Coronary artery (tissue), 2 donors: ENCODE data around the gene PCDH1.

Source experiments
- DNase-seq: peaks from one replicate; pipeline ENCODE4 v3.0.0-alpha.2; 2017; ENCODE audit warnings: low spot score
- H3K27ac ChIP-seq, 2 donors: fragments of 200-600 bp; sonication (generic); one replicate each; pipeline ENCODE4 v1.5.1; 2016 to 2019
- H3K4me3 ChIP-seq: fragments of 200-600 bp; sonication (generic); 2 replicates; pipeline ENCODE4 v1.5.1; 2016; ENCODE audit warnings: mild to moderate bottlenecking, moderate library complexity
- CTCF ChIP-seq: fragments of 200-600 bp; sonication (generic); IDR thresholded peaks from one replicate; pipeline ENCODE4 v1.5.1; 2019; ENCODE audit warnings: antibody characterized with exemption

PCDH1 gene

DNA sequence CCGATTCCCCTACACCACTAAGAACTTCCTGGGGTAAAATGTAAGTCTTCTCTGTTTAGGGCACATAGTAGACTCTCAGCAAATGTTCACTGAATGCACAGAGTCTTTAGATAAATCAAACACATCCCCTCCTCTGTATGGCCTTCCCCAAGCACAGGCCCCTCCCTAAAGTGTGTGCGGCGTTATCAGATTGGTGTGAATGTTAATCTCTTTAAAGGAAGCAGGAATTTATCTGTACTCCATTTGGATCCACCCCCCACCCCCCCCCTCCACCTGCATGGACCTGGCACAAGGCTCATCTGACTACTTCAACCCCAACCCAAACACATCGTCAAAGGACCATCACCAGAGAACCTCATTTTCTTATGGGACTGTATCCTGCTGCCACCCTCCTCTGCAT, 6.3 kb downstream of the PCDH1 start:
- DNase-seq: peak; percentile 36
- TF ChIP-seq CTCF: no peak
- H3K27ac ChIP-seq: peak overlapping the region in 1 of 2 donors; percentile 20
- H3K4me3 ChIP-seq: no peak overlapping the region

- Histone ChIP-seq H3K4me3 (no peak overlapping the region), H3K27ac (no peak overlapping the region)
- peak; percentile 64 for DNase-seq
- TF ChIP-seq CTCF: no peak
Measured at GRCh38 chr5:141870871-141871270, 7.3 kb downstream of the PCDH1 start.

DNA sequence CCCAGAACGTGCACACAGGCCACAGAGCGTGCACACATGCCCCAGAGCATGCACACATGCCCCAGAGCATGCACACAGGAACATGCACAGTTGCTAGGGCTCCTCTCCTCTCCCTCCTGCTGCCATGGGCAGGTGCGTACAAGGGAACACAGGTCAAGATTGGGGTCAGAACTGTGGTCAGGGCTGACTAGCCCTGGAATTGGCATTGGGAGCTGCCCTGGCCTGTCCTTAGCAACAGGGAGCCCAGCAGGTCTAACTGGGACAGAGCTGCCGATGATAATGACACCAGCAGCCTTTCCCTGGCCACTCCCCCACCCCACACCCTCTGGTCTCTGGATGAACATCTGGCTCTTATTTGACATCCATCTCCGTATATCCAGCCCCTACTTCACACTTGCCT, 8.0 kb downstream of the PCDH1 start:
- DNase-seq: peak; percentile 36
- no peak for TF ChIP-seq CTCF
- H3K4me3 ChIP-seq: no peak overlapping the region
- no peak overlapping the region for H3K27ac ChIP-seq

DNA sequence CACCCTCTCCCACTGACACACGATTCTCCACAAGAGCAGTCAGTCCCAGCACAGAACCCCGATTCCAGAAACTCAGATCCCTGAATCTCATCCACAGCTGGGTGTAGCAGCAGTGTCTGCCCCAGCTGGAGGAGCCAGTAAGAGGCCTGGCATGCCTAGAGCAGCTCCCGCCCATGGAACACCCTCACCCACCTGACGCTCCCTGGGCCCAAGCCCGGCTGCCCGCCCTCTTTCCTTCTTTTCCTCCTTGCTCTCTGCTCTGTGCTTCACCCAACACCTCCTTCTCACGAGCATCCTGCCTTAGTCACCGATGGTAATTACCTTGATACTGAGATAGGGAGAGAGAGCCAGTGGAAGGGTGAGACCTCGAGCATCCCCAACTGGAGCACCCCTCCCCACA, 8.7 kb downstream of the PCDH1 start:
- DNase-seq: peak; percentile 49
- H3K4me3 ChIP-seq: no peak overlapping the region
- no peak for TF ChIP-seq CTCF
- no peak overlapping the region for H3K27ac ChIP-seq

GRCh38 chr5:141869040-141869439, 9.2 kb downstream of the PCDH1 start:
- Histone ChIP-seq H3K4me3 (no peak overlapping the region), H3K27ac (no peak overlapping the region)
- DNase-seq: no peak
- TF ChIP-seq CTCF: no peak

- Histone ChIP-seq H3K4me3 (no peak overlapping the region), H3K27ac (no peak overlapping the region)
- no peak for DNase-seq
Measured at GRCh38 chr5:141868541-141868940, 9.7 kb downstream of the PCDH1 start.

DNA sequence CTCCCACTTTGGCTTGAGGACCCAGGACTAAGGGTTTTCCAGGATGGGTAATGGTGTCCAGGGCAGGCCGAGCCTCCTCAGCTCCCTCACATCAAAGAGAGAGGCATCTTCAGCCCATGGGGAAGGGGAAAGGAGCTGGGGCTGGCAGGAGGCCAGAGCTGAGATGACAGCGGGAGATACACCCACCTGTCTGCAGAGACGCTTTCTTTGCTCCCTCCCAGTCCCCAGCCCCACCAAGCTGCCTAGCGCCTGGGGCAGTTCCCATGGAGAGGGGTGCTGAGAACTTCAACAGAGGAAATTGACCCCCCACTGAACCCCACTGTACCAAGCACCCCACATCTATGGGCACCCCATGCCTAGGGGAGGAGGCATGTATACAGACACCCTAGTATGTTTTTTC, 10.6 kb downstream of the PCDH1 start:
- H3K27ac ChIP-seq: no peak overlapping the region
- TF ChIP-seq CTCF: no peak
- H3K4me3 ChIP-seq: no peak overlapping the region
- DNase-seq: no peak

More at GRCh38 chr5:141868541-141868940, 9.7 kb downstream of the PCDH1 start:
- TF ChIP-seq CTCF: no peak
